H1 (cell line): Measurements from ENCODE around the gene TMEM161A. TPM values are rescaled to one million over a fixed set of nuclear protein-coding genes. Genes with fewer than 3 reads are reported as not detected.

Experiments
- CTCF ChIA-PET: fragments of 300-600 bp; sonication (Branson Sonifier 250); formaldehyde crosslinking; loops from one replicate; lab custom pipeline; 2021; ENCODE audit not compliant: partially characterized antibody; lab: Charles Lee
- POLR2A ChIA-PET: fragments of 300-600 bp; sonication (Branson Sonifier 250); formaldehyde crosslinking; loops from one replicate; lab custom pipeline; 2021; ENCODE audit warnings: inconsistent platforms; ENCODE audit not compliant: partially characterized antibody; lab: Charles Lee
- DNase-seq, 2 experiments: peaks; one replicate each; pipeline versions ENCODE4 v3.0.0 to v3.0.0-alpha.2; 2010 to 2022; ENCODE audit warnings: low spot score in 2 of 2, low read depth in 1 of 2, mixed read lengths in 1 of 2
- FAIRE-seq: peaks from 2 replicates; lab custom pipeline; 2011; peaks lifted over from hg19 to GRCh38; lab: Jason Lieb, UNC
- H2AFZ ChIP-seq: 2 replicates; pipeline ENCODE4 v1.8.1; 2012; ENCODE audit warnings: low read length, inconsistent platforms
- H2AK5ac ChIP-seq: 2 replicates; pipeline ENCODE4 v1.6.1; 2013; ENCODE audit warnings: low read depth, low read length
- H2BK120ac ChIP-seq: replicated peaks from 2 replicates; pipeline ENCODE3; 2013; ENCODE audit warnings: low read depth, low read length, inconsistent platforms
- H2BK12ac ChIP-seq: 2 replicates; pipeline ENCODE4 v1.6.1; 2013; ENCODE audit warnings: low read depth, low read length
- H2BK15ac ChIP-seq: 2 replicates; pipeline ENCODE4 v1.6.1; 2013; ENCODE audit warnings: low read length
- H2BK20ac ChIP-seq: 2 replicates; pipeline ENCODE4 v1.6.1; 2013; ENCODE audit warnings: low read length
- H2BK5ac ChIP-seq: 2 replicates; pipeline ENCODE4 v1.6.1; 2013; ENCODE audit warnings: low read depth, low read length
- H3K14ac ChIP-seq: 2 replicates; pipeline ENCODE4 v1.6.1; 2013; ENCODE audit warnings: inconsistent platforms; ENCODE audit not compliant: insufficient read length
- H3K18ac ChIP-seq: 2 replicates; pipeline ENCODE4 v1.6.1; 2013; ENCODE audit warnings: low read length; ENCODE audit errors: extremely low read depth
- H3K23ac ChIP-seq: 2 replicates; pipeline ENCODE4 v1.6.1; 2013; ENCODE audit warnings: inconsistent platforms; ENCODE audit not compliant: insufficient read length
- H3K23me2 ChIP-seq: 2 replicates; pipeline ENCODE4 v1.6.1; 2013; ENCODE audit warnings: low read depth, low read length
- H3K27ac ChIP-seq: 2 replicates; pipeline ENCODE4 v1.6.1; 2011; ENCODE audit warnings: low read depth, low read length, inconsistent platforms
- H3K27me3 ChIP-seq, 4 experiments: replicated peaks in 1 of 4; 1 replicate in 1 of 4; 2 replicates in 3 of 4; pipeline versions ENCODE4 v1.6.1 to v1.8.1; 2011 to 2013; ENCODE audit warnings: low read length in 3 of 4, mild to moderate bottlenecking in 3 of 4, inconsistent platforms in 2 of 4, mixed read lengths in 2 of 4, moderate library complexity in 1 of 4; ENCODE audit not compliant: control insufficient read depth in 3 of 4, insufficient read depth in 3 of 4; ENCODE audit errors: extremely low read depth in 1 of 4
- H3K36me3 ChIP-seq, 4 experiments: 2 replicates each; pipeline versions ENCODE4 v1.6.1 to v1.8.1; 2011 to 2013; ENCODE audit warnings: mild to moderate bottlenecking in 4 of 4, low read length in 3 of 4, moderate library complexity in 2 of 4, control low read depth in 1 of 4, inconsistent platforms in 1 of 4; ENCODE audit not compliant: insufficient read depth in 4 of 4, control insufficient read depth in 2 of 4
- H3K4ac ChIP-seq: replicated peaks from 2 replicates; pipeline ENCODE3; 2013; ENCODE audit warnings: low read length, low read depth, mixed read lengths, inconsistent platforms; ENCODE audit not compliant: insufficient read length
- H3K4me1 ChIP-seq, 4 experiments: replicated peaks in 1 of 4; 1 replicate in 1 of 4; 2 replicates in 3 of 4; pipeline versions ENCODE4 v1.6.1 to v1.8.1; 2011 to 2013; ENCODE audit warnings: low read length in 3 of 4, inconsistent platforms in 2 of 4, mixed read lengths in 1 of 4; ENCODE audit not compliant: insufficient read depth in 4 of 4, control insufficient read depth in 3 of 4
- H3K4me2 ChIP-seq, 2 experiments: 2 replicates each; pipeline versions ENCODE4 v1.6.1 to v1.8.1; 2011 to 2013; ENCODE audit warnings: low read depth in 2 of 2, low read length in 2 of 2, control low read depth in 1 of 2, inconsistent platforms in 1 of 2, mild to moderate bottlenecking in 1 of 2; ENCODE audit not compliant: insufficient read depth in 1 of 2
- H3K4me3 ChIP-seq, 4 experiments: fragments of 200-600, 300-600 bp in 1 of 4; sonication (generic), shearing (Covaris generic), sonication (Bioruptor Twin) in 1 of 4; 2 replicates each; pipeline versions ENCODE4 v1.5.1 to v1.8.1; 2011 to 2016; ENCODE audit warnings: low read length in 4 of 4, low read depth in 3 of 4, control low read depth in 2 of 4, inconsistent platforms in 2 of 4, mild to moderate bottlenecking in 2 of 4, mixed read lengths in 1 of 4, moderate library complexity in 1 of 4; ENCODE audit not compliant: insufficient read depth in 2 of 4; ENCODE audit errors: extremely low read depth in 1 of 4
- H3K56ac ChIP-seq: replicated peaks from 2 replicates; pipeline ENCODE3; 2013; ENCODE audit warnings: low read depth, mild to moderate bottlenecking, mixed read lengths, low read length, inconsistent platforms; ENCODE audit not compliant: insufficient read length
- H3K79me1 ChIP-seq: 2 replicates; pipeline ENCODE4 v1.6.1; 2013; ENCODE audit warnings: low read depth, low read length, control low read depth
- H3K79me2 ChIP-seq, 2 experiments: 2 replicates each; pipeline versions ENCODE4 v1.6.1 to v1.8.1; 2012 to 2013; ENCODE audit warnings: low read length in 2 of 2, mild to moderate bottlenecking in 2 of 2, inconsistent platforms in 1 of 2; ENCODE audit not compliant: insufficient read depth in 2 of 2, control insufficient read depth in 1 of 2
- H3K9ac ChIP-seq, 4 experiments: replicated peaks in 1 of 4; 1 replicate in 1 of 4; 2 replicates in 3 of 4; pipeline versions ENCODE4 v1.6.1 to v1.8.1; 2011 to 2013; ENCODE audit warnings: low read depth in 3 of 4, low read length in 3 of 4, control low read depth in 2 of 4, mild to moderate bottlenecking in 2 of 4, moderate library complexity in 2 of 4, inconsistent platforms in 1 of 4; ENCODE audit errors: extremely low read depth in 1 of 4
- H3K9me3 ChIP-seq, 2 experiments: 2 replicates each; pipeline versions ENCODE4 v1.6.1 to v1.8.1; 2012 to 2013; ENCODE audit warnings: mild to moderate bottlenecking in 2 of 2, moderate library complexity in 2 of 2, control low read depth in 1 of 2, inconsistent platforms in 1 of 2, low read depth in 1 of 2, low read length in 1 of 2, mixed read lengths in 1 of 2; ENCODE audit not compliant: insufficient read depth in 2 of 2
- H4K20me1 ChIP-seq, 2 experiments: replicated peaks in 1 of 2; 2 replicates each; pipeline versions ENCODE3 to v1.8.1; 2011 to 2013; ENCODE audit warnings: inconsistent platforms in 2 of 2, low read length in 2 of 2, mild to moderate bottlenecking in 1 of 2; ENCODE audit not compliant: insufficient read depth in 2 of 2, control insufficient read depth in 1 of 2
- H4K5ac ChIP-seq: 2 replicates; pipeline ENCODE4 v1.6.1; 2013; ENCODE audit warnings: low read length, low read depth, mixed read lengths, inconsistent platforms; ENCODE audit not compliant: insufficient read length
- H4K8ac ChIP-seq: 2 replicates; pipeline ENCODE4 v1.8.0; 2013; ENCODE audit warnings: mild to moderate bottlenecking, moderate library complexity, low read length, inconsistent platforms; ENCODE audit not compliant: insufficient read depth; ENCODE audit errors: extremely low read depth
- H4K91ac ChIP-seq: replicated peaks from 2 replicates; pipeline ENCODE3; 2013; ENCODE audit warnings: low read length, mixed read lengths, inconsistent platforms; ENCODE audit not compliant: insufficient read length
- CEBPB ChIP-seq: IDR thresholded peaks from 2 replicates; pipeline ENCODE4 v1.6.1; 2012; ENCODE audit warnings: low read depth, low read length
- EP300 ChIP-seq, 2 experiments: IDR thresholded peaks; 1 replicate in 1 of 2; 2 replicates in 1 of 2; pipeline ENCODE4 v1.6.1; 2011 to 2012; ENCODE audit warnings: low read depth in 2 of 2, low read length in 2 of 2, mild to moderate bottlenecking in 2 of 2, borderline replicate concordance in 1 of 2, inconsistent platforms in 1 of 2, moderate library complexity in 1 of 2
- FOSL1 ChIP-seq: IDR thresholded peaks from 2 replicates; pipeline ENCODE4 v1.6.1; 2011; ENCODE audit warnings: mild to moderate bottlenecking, low read depth, low read length, moderate library complexity; ENCODE audit not compliant: insufficient read depth
- RBBP5 ChIP-seq: IDR thresholded peaks from 2 replicates; pipeline ENCODE4 v1.7.1; 2012; ENCODE audit warnings: low read depth, mild to moderate bottlenecking, inconsistent platforms, low read length, moderate library complexity, borderline replicate concordance
- RXRA ChIP-seq: IDR thresholded peaks from 2 replicates; pipeline ENCODE4 v1.6.1; 2011; ENCODE audit warnings: low read depth, mild to moderate bottlenecking, low read length, moderate library complexity; ENCODE audit not compliant: insufficient read depth
- SIN3A ChIP-seq, 2 experiments: IDR thresholded peaks in 1 of 2; conservative IDR thresholded peaks in 1 of 2; 2 replicates each; pipeline ENCODE4 v1.6.1; 2011 to 2012; ENCODE audit warnings: low read length in 2 of 2, improper control_type of control experiment in 1 of 2, low read depth in 1 of 2, mild to moderate bottlenecking in 1 of 2
- TAF7 ChIP-seq: optimal IDR thresholded peaks from 2 replicates; pipeline ENCODE3; 2011; ENCODE audit warnings: low read depth, mild to moderate bottlenecking, inconsistent platforms, low read length, moderate library complexity, borderline replicate concordance
- WGBS, 2 experiments: shearing (Covaris generic) in 1 of 2; methylation state at CpG; one replicate each; pipeline versions ENCODE4 v1.1.6 to v1.1.7; 2013 to 2015; ENCODE audit warnings: low lambda C conversion rate in 2 of 2, mixed read lengths in 2 of 2, inconsistent platforms in 1 of 2, low coverage in 1 of 2, missing lambda C conversion rate in 1 of 2; ENCODE audit not compliant: insufficient replicate concordance in 2 of 2, insufficient coverage in 1 of 2, insufficient read length in 1 of 2; ENCODE audit errors: extremely low coverage in 1 of 2, missing lambda C conversion rate in 1 of 2; 5-methylcytosine and 5-hydroxymethylcytosine counted together
- polyA plus RNA-seq, 7 experiments: library from polyadenylated mRNA; depleted of rRNA in 3 of 7; stranded (reverse) in 5 of 7; unstranded in 2 of 7; fragments of >200 nt in 5 of 7; fragments of 200-250 nt in 2 of 7; gene quantifications; 1 replicate in 5 of 7; 2 replicates in 1 of 7; 4 replicates in 1 of 7; pipeline versions ENCODE4 v1.2.1 to v1.2.3, GENCODE V29; 2011 to 2013; ENCODE audit warnings: missing spikeins in 2 of 7, mixed read lengths in 2 of 7
- total RNA-seq: library from RNA; stranded (reverse); fragmentation: NEBNext Ultra II Directional; extraction: Animal tissue kit (Norgen Biotek cat#: 25700); gene quantifications from 2 replicates; pipeline ENCODE4 v1.2.1, GENCODE V29; 2021

The TMEM161A gene
- total and polyA plus RNA-seq, 2 of the 8 experiments (the other 6 are each of a cell fraction or from before 2014, with no cell fraction given) = 47.8 to 103 TPM

DNA sequence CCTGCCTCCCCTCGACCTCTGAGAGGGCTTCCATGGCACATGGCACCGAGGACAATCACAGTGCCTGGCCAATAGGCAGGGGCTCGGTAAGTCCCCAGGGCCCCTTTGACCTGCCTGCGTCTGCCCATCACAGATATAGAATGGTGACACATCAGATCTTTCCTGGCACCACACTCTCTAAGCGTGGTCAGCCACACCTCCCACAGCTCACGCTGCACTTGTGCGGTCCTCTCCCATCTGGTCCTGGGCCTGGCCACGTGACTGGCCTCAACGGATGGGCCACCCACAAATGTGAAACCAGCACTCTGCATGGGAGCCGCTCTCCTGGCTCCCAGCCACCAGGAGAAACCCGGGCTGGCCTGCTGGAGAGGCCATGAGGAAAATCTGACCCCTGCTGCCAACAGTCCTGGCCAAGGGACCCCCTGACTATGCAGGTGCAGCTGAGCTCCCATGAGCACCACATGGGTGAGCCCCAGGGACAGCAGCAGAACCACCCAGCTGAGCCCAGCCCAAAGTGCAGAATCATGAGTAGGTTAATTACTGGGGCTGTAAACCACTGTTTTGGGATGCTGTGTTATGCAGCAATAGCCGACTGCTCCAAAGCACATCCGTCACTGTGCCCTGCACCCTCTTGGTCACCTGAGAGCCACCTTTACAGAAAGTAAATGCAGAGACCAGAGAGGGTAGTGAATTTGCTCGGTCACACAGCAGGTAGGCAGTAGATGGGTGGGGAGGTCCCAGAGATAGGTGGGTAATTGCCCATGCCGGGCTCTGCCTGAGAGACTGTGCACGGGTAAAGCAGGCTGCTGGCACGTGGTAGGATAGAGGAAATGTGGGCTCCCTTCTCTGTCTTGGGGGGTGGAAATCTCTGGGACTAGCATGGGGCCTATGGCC, 41.5 kb upstream of the TMEM161A start:
- no peaks in the 10 kb centered on the region for H3K9me3 ChIP-seq
- 91% methylated on average over 17 of the region's 17 CpGs; no CpG with 5 or more reads in 1 of the 2 experiments for WGBS, 2 experiments
- H2BK12ac ChIP-seq = no peak overlapping the region
- H3K4me1 ChIP-seq = no peaks in the 10 kb centered on the region
- no peak overlapping the region for H4K5ac ChIP-seq
- H3K27me3 ChIP-seq = no peaks in the 10 kb centered on the region
- H2AFZ ChIP-seq = no peak overlapping the region
- H3K23me2 ChIP-seq = no peaks in the 10 kb centered on the region
- H3K27ac ChIP-seq = no peak overlapping the region
- no peak overlapping the region for H3K23ac ChIP-seq
- peak overlapping the region; percentile 28; the same call in 1 of the 2 replicates for H4K8ac ChIP-seq
- no peak overlapping the region for H3K4ac ChIP-seq
- no peak overlapping the region for H2BK20ac ChIP-seq
- FAIRE-seq = no peak
- no peak overlapping the region for H2BK15ac ChIP-seq
- H3K9ac ChIP-seq = no peak overlapping the region
- ChIA-PET CTCF (interaction anchor here (0.8 to 0.9 kb wide), 2 partner anchors 24 to 31 kb away, joined by 3 read pairs; no protein-coding TSS in a partner anchor), POLR2A (interaction anchor here (0.5 to 1.4 kb wide), 3 partner anchors 15 to 182 kb away, joined by 3 to 4 read pairs (median 4); no protein-coding TSS in a partner anchor)
- no peak overlapping the region for H3K18ac ChIP-seq
- H2BK5ac ChIP-seq = no peak overlapping the region
- H4K91ac ChIP-seq = no peak overlapping the region
- H4K20me1 ChIP-seq = peaks cover 0 to 9% of the 10 kb centered on the region in 2 experiments
- no peaks in the 10 kb centered on the region for H3K79me2 ChIP-seq
- H3K14ac ChIP-seq = no peak overlapping the region
- H3K4me2 ChIP-seq = no peak overlapping the region
- no peak overlapping the region for H2BK120ac ChIP-seq
- no peak for DNase-seq
- no peak overlapping the region for H2AK5ac ChIP-seq
- peaks cover 2 to 6% (median 4%) of the 10 kb centered on the region in 4 experiments; a peak in 6 of 8 replicates for H3K36me3 ChIP-seq
- no peaks in the 10 kb centered on the region for H3K79me1 ChIP-seq
- H3K56ac ChIP-seq = no peak overlapping the region
- no peak overlapping the region for H3K4me3 ChIP-seq
- TF ChIP-seq RBBP5 = no peak
- TF ChIP-seq FOSL1 = no peak
- TF ChIP-seq EP300 (IDR thresholded peaks at IDR 0.05; ENCODE audit: borderline replicate concordance in 1 of 2, low read depth in 2 of 2, low read length in 2 of 2) = no peak
- no peak for TF ChIP-seq SIN3A (conservative IDR thresholded peaks at IDR 0.05 in 1 of 2, IDR thresholded peaks at IDR 0.05 in 1 of 2; ENCODE audit: low read depth in 1 of 2, low read length in 2 of 2)
- no peak for TF ChIP-seq RXRA
- no peak for TF ChIP-seq CEBPB
- TF ChIP-seq TAF7 = no peak
